ENCODE results near the gene SPAG6.
"Not testable (repeated sequence)": the region's sequence is repeated elsewhere in the genome, so short reads cannot be mapped to it uniquely, and the experiment has no call there.

GRCh38 chr10:22310012-22310411 is 35.3 kb upstream of the SPAG6 start:
- TF ChIP-seq REST (IDR thresholded peaks at IDR 0.05); CTCF (IDR thresholded peaks at IDR 0.05; ENCODE audit: low read depth, low read length, missing input control); ATF3 (IDR thresholded peaks at IDR 0.05); ZBTB33 (IDR thresholded peaks at IDR 0.05); EGR1 (IDR thresholded peaks at IDR 0.05; ENCODE audit: low read depth in 2 of 2); FOXA1 (IDR thresholded peaks at IDR 0.05); MAX (IDR thresholded peaks at IDR 0.05); SP1 (IDR thresholded peaks at IDR 0.05); JUND (IDR thresholded peaks at IDR 0.05); YY1 (IDR thresholded peaks at IDR 0.05): not testable (repeated sequence)

Data from liver (tissue), 3 donors.